OCI-LY3 (cell line): Measurements from ENCODE around the gene NOL12.

Source experiments
- CTCF ChIP-seq: fragments of 200-600, 300-600 bp; sonication (generic); IDR thresholded peaks from 2 replicates; pipeline ENCODE4 v1.5.1; 2014; ENCODE audit warnings: antibody characterized with exemption, low read length, low read depth
- EZH2phosphoT487 ChIP-seq: fragments of 200-600 bp; shearing (Covaris generic); IDR thresholded peaks from 2 replicates; pipeline ENCODE4 v1.6.1; 2018; ENCODE audit warnings: antibody characterized with exemption, mixed run types, low read depth

GRCh38 chr22:37696657-37697537, 10.8 kb downstream of the NOL12 start, which contains the start of gene TRIOBP:
- TF ChIP-seq CTCF (no peak), EZH2phosphoT487 (no peak)
